Left lung (tissue), 10 donors: ENCODE measurements around the gene UBE2I. TPM values are rescaled to one million over a fixed set of nuclear protein-coding genes. Genes with fewer than 3 reads are reported as not detected.

Experiments used
- ATAC-seq: fragments of 200-7000 bp; cut with Tn5 transposase; one replicate; pipeline ENCODE4 v1.9.1; 2020; ENCODE audit warnings: moderate library complexity
- DNase-seq, 4 donors: peaks; one replicate each; pipeline ENCODE4 v3.0.0-alpha.2; 2013 to 2020
- H3K27ac ChIP-seq, 2 donors: fragments of 200-600 bp; sonication (generic) in 1 of 2; one replicate each; pipeline versions ENCODE4 v1.5.0 to v1.8.0; 2020 to 2021
- H3K27me3 ChIP-seq, 2 donors: fragments of 200-600 bp; sonication (generic) in 1 of 2; one replicate each; pipeline versions ENCODE4 v1.5.0 to v1.8.0; 2020 to 2021
- H3K36me3 ChIP-seq, 2 donors: fragments of 200-600 bp; sonication (generic) in 1 of 2; one replicate each; pipeline versions ENCODE4 v1.5.0 to v1.8.0; 2020 to 2021
- H3K4me1 ChIP-seq, 2 donors: fragments of 200-600 bp; one replicate each; pipeline ENCODE4 v1.8.0; 2021
- H3K4me3 ChIP-seq, 2 donors: fragments of 200-600 bp; sonication (generic) in 1 of 2; one replicate each; pipeline versions ENCODE4 v1.5.0 to v1.8.0; 2020 to 2021; ENCODE audit warnings: mild to moderate bottlenecking in 1 of 2
- H3K9me3 ChIP-seq, 2 donors: fragments of 200-600 bp; sonication (generic) in 1 of 2; one replicate each; pipeline versions ENCODE4 v1.5.0 to v1.8.0; 2020 to 2021
- intact Hi-C, 2 donors: fragments of 100-400 bp; cut with DNase I; formaldehyde crosslinking; loops; one replicate each; pipeline versions ENCODE4 v1.11.2 to v1.14.2; 2022
- polyA plus RNA-seq, 6 donors: library from polyadenylated mRNA; unstranded; fragments of 120-200 nt; gene quantifications; one replicate each; pipeline ENCODE4 v1.2.1, GENCODE V29; 2013; ENCODE audit not compliant: insufficient read length in 6 of 6
- total RNA-seq, 2 donors: library from RNA; stranded (reverse); fragmentation: NEBNext Ultra II Directional; extraction: Animal tissue kit (Norgen Biotek cat#: 25700); gene quantifications; one replicate each; pipeline ENCODE4 v1.2.1, GENCODE V29; 2021
- TF ChIP-seq, protein P1 (sequence below), 2 donors: fragments of 200-600 bp; sonication (generic) in 1 of 2; IDR thresholded peaks; one replicate each; pipeline versions ENCODE4 v1.5.0 to v1.8.0; 2021; ENCODE audit warnings: antibody characterized with exemption in 2 of 2
- donor health status: DM: no; HTN: yes; CAD: no.
- donor health status: DM: no; HTN: no; CAD: no.

The UBE2I gene
- total and polyA plus RNA-seq, 8 donors: 89.0 to 188 (median 142) TPM

DNA sequence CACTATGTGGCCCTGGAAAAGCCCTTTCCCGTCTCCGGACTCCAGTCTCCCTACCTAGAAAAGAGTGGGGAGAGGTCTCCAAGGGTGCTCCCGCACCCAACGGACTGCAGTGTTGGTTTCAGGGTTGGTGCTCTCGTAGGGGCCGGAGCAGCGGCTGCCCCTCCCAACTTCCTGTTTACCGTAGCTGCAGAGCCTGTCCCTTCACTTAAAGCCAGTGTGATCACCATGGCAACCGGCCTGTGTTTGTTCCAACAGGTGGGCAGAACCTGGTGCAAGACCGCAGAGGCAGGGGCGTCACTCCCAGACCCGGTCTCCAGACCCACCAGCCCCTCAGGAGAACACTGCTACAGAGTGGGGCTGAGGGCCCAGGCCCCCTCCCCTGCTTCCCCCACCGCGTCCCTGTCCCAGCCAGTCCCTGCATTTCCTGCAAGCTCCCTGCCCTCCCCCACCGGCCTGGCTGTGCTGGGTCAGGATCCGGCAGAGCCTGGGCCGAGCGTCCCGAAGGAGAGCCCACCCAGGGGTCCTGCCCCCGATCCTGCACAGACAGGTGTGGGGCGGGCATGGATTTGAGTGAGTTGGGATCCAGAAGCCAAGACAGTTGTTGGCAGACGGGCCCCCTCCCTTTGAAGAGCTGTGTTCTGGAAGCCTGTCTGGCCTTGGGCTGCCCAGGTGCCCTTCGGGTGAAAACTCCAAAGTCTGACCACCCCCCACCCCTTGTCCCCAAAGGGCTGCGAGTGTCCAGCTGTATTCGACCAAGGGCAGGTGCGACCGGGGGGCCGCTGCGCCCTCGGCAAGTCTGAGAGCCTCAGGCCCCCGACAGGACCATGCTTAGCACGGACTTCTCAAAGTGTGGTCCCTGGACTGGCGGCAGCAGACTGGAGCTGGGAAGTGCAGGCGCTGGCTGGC is 22.5 kb downstream of the UBE2I start:
- Histone ChIP-seq H3K27me3 (peaks cover 34 to 66% of the 10 kb centered on the region in 2 donors), H3K36me3 (peaks cover 0 to 6% of the 10 kb centered on the region in 2 donors), H3K4me1 (peaks cover 5 to 37% of the 10 kb centered on the region in 2 donors), H3K9me3 (peaks cover 0 to 9% of the 10 kb centered on the region in 2 donors), H3K27ac (peak overlapping the region in 1 of 2 donors; percentile 53), H3K4me3 (peak overlapping the region; percentile 2 to 36)
- ATAC-seq: peak; percentile 67
- TF ChIP-seq, protein P1, sequence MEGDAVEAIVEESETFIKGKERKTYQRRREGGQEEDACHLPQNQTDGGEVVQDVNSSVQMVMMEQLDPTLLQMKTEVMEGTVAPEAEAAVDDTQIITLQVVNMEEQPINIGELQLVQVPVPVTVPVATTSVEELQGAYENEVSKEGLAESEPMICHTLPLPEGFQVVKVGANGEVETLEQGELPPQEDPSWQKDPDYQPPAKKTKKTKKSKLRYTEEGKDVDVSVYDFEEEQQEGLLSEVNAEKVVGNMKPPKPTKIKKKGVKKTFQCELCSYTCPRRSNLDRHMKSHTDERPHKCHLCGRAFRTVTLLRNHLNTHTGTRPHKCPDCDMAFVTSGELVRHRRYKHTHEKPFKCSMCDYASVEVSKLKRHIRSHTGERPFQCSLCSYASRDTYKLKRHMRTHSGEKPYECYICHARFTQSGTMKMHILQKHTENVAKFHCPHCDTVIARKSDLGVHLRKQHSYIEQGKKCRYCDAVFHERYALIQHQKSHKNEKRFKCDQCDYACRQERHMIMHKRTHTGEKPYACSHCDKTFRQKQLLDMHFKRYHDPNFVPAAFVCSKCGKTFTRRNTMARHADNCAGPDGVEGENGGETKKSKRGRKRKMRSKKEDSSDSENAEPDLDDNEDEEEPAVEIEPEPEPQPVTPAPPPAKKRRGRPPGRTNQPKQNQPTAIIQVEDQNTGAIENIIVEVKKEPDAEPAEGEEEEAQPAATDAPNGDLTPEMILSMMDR (IDR thresholded peaks at IDR 0.05): no peak
- intact Hi-C loops: no loop called here
- DNase-seq: peak in 3 of 4 donors; percentile 61 to 85 (median 78)

DNA sequence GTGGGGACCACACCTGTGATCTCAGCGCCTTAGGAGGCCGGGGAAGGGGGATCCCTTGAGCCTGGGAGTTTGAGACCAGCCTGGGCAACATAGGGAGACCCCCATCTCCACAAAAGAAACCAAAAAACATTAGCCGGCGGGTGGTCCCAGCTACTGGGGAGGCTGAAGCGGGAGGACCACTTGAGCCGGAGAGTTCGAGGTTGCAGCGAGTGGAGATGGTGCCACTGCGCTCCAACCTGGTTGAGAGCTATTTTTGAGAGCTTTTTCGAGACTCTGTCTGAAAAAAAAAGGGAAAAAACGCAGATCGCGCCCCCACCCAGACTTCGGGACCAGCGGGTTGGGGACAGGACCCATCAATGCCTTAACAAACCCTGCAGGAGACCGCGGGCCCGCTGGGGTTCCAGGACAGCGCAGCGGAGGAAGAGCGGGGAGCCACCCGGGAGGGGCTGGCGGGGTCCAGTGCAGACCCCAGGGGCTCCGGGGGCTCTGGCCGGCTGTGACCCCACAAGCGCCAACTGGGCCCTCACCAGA is 23.2 kb downstream of the UBE2I start:
- peaks cover 0 to 9% of the 10 kb centered on the region in 2 donors for H3K9me3 ChIP-seq
- ATAC-seq: no peak
- H3K27me3 ChIP-seq: peaks cover 34 to 72% of the 10 kb centered on the region in 2 donors
- peaks cover 5 to 37% of the 10 kb centered on the region in 2 donors for H3K4me1 ChIP-seq
- TF ChIP-seq, protein P1 (IDR thresholded peaks at IDR 0.05): no peak
- DNase-seq: no peak
- peak overlapping the region; percentile 7 to 36 for H3K4me3 ChIP-seq
- intact Hi-C loops: no loop called here
- peak overlapping the region in 1 of 2 donors; percentile 53 for H3K27ac ChIP-seq
- no peaks in the 10 kb centered on the region for H3K36me3 ChIP-seq

DNA sequence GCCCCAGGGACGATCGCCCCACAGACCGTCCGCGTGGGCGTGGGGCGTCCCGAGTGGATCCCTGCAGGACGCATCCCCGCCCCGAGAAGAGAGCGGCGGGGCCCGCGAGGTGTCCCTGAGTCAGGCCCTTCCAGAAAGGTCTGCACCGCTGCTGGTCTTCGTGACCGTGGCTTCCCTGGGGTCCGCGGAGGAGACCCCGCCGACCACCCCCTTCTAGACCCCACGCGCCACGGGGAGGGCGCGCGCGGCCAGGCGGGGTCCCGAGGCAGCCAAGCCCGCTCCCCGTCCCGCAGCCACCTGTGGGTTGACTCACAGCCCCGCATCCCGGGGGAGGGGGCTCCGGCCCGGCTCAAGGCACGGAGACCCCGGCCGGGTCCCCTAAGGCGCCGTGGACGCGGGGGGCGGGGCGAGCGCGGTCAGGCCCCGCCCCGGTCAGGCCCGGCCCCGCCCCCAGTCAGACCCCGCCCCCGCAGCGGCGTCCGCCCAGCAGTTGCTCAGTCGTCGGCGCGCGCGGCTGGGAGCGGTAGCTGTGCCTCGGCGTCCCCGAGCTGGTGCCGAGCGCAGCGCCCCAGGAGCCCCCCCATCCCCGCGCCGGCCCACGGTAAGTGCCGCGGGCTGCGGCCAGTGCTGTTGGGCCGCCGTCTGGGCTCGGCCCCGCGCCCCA is 23.8 kb downstream of the UBE2I start, which contains the start of gene BAIAP3:
TSS of gene BAIAP3 (plus strand) at position 497 of the 664 bp plus-strand sequence. CDS start 4,905 bp downstream, outside the sequence.
- Histone ChIP-seq H3K4me1 (peaks cover 5 to 37% of the 10 kb centered on the region in 2 donors), H3K4me3 (peak within 1 kb of the TSS; percentile 7 to 36), H3K36me3 (no peaks in the 10 kb centered on the region), H3K27me3 (peaks cover 34 to 72% of the 10 kb centered on the region in 2 donors), H3K27ac (peak within 1 kb of the TSS in 1 of 2 donors; percentile 53), H3K9me3 (peaks cover 0 to 9% of the 10 kb centered on the region in 2 donors)
- TF ChIP-seq, protein P1 (IDR thresholded peaks at IDR 0.05): no peak
- intact Hi-C loops: no loop called here
- ATAC-seq: peak; percentile 78
- no peak for DNase-seq

DNA sequence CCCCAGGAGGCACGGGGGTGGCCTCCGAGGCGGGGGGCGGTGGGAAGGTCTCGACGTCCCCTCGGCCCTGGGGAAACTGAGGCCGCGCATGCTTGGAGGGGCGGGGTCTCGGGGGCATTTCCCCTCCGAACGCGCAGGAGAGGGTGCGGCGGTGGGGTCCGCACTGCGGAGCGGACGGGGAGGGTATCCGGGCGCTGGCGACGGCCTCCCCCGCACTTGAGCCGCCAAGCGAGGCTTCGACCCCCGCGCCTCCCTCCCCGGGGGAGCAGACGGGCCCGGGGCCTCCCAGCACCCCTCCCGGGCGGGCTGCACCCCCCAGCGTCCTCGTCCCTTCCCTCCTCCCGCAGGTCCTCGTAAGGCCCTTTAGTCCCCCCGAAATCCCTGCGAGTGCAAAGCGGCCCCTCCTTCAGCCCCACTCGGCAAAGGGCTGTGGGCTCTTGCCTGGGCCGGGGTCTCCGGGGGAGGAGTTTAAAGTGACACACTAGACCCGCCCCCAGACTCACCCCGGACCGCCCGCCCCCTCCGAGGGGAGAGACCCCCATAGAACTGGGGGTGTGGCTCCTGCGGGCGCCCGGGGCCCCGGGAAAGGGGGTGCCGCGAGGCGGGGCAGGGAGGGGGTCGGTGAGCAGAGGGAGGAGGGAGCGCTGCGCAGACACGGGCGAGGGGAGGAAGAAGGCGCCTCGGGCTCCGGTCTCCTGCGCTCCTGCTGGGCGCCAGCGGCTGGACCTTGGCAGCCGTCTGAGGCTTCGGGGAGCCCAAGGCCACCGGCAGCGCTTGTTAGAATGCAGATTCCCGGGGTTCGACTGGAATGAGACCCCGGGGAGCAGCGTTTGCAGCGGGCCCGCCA is 24.6 kb downstream of the UBE2I start:
- intact Hi-C loops: no loop called here
- Histone ChIP-seq H3K36me3 (no peaks in the 10 kb centered on the region), H3K27ac (no peak overlapping the region), H3K9me3 (peaks cover 0 to 9% of the 10 kb centered on the region in 2 donors), H3K4me1 (peaks cover 5 to 37% of the 10 kb centered on the region in 2 donors), H3K4me3 (peak overlapping the region in 1 of 2 donors; percentile 36), H3K27me3 (peaks cover 34 to 72% of the 10 kb centered on the region in 2 donors)
- DNase-seq (no peak), ATAC-seq (no peak)
- TF ChIP-seq, protein P1 (IDR thresholded peaks at IDR 0.05): no peak
